Keratinocyte (primary cell): ENCODE results near the gene YAP1.

Experiments used
- EZH2 ChIP-seq: IDR thresholded peaks from one replicate; pipeline ENCODE4 v1.6.1; 2012; ENCODE audit warnings: inconsistent platforms, mild to moderate bottlenecking, low read length, moderate library complexity
- TF ChIP-seq, protein P1 (sequence below), 3 experiments: IDR thresholded peaks in 1 of 3; conservative IDR thresholded peaks in 1 of 3; optimal IDR thresholded peaks in 1 of 3; 2 replicates in 2 of 3; 3 replicates in 1 of 3; pipeline versions ENCODE3 to v1.5.1; 2011; ENCODE audit warnings: low read length in 3 of 3, mild to moderate bottlenecking in 3 of 3, moderate library complexity in 2 of 3, control low read depth in 1 of 3, inconsistent platforms in 1 of 3; ENCODE audit not compliant: insufficient read depth in 2 of 3; ENCODE audit errors: extremely low read depth in 1 of 3

DNA sequence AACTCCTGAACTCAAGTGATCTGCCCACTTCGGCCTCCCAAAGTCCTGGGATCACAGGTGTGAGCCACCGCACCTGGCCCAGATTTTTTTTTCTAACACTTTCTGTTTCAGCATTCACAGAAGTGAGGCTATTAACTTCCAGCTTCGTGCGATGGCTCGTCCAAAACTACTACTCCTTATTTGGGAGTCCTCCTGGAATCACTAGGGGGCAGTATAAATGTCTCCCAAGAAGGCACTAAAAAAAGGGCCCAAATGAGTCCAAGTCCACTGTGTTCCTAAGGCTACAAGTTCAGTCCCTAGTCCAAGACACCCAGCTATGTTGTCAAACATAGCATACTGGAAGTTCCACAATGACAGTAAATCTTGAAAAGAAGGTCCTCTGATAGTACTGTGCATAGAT is 143.8 kb downstream of the YAP1 start:
- TF ChIP-seq, protein P1, sequence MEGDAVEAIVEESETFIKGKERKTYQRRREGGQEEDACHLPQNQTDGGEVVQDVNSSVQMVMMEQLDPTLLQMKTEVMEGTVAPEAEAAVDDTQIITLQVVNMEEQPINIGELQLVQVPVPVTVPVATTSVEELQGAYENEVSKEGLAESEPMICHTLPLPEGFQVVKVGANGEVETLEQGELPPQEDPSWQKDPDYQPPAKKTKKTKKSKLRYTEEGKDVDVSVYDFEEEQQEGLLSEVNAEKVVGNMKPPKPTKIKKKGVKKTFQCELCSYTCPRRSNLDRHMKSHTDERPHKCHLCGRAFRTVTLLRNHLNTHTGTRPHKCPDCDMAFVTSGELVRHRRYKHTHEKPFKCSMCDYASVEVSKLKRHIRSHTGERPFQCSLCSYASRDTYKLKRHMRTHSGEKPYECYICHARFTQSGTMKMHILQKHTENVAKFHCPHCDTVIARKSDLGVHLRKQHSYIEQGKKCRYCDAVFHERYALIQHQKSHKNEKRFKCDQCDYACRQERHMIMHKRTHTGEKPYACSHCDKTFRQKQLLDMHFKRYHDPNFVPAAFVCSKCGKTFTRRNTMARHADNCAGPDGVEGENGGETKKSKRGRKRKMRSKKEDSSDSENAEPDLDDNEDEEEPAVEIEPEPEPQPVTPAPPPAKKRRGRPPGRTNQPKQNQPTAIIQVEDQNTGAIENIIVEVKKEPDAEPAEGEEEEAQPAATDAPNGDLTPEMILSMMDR (optimal IDR thresholded peaks at IDR 0.05 in 1 of 3, IDR thresholded peaks at IDR 0.05 in 1 of 3, conservative IDR thresholded peaks at IDR 0.05 in 1 of 3; ENCODE audit: extremely low read depth in 1 of 3, insufficient read depth in 2 of 3, low read length in 3 of 3) = peak; percentile 29 to 45 (median 33)
- TF ChIP-seq EZH2 = no peak
